HG03095 (cell line): ENCODE measurements around the gene MRPS30.
"Not testable (repeated sequence)": the region's sequence is repeated elsewhere in the genome, so short reads cannot be mapped to it uniquely, and the experiment has no call there.

Source experiments
- ATAC-seq: cut with Tn5 transposase; IDR thresholded peaks from one replicate; pipeline ENCODE4 v1.9.1; 2021; ENCODE audit warnings: moderate library complexity; ENCODE audit not compliant: unreplicated experiment

Gene MRPS30

GRCh38 chr5:44814761-44815160 lies 6.0 kb downstream of the MRPS30 start:
- ATAC-seq, result no peak

GRCh38 chr5:44821164-44821563 lies 12.4 kb downstream of the MRPS30 start:
- no peak for ATAC-seq

GRCh38 chr5:44824662-44825061 lies 15.9 kb downstream of the MRPS30 start:
- not testable (repeated sequence) for ATAC-seq

GRCh38 chr5:44827681-44828080 lies 18.9 kb downstream of the MRPS30 start:
- no peak for ATAC-seq

GRCh38 chr5:44828719-44829118 lies 20.0 kb downstream of the MRPS30 start:
- ATAC-seq, result no peak

GRCh38 chr5:44830951-44831350 lies 22.2 kb downstream of the MRPS30 start:
- ATAC-seq, result no peak

GRCh38 chr5:44833249-44833648 lies 24.5 kb downstream of the MRPS30 start:
- ATAC-seq, result no peak

GRCh38 chr5:44835693-44836092 lies 26.9 kb downstream of the MRPS30 start:
- no peak for ATAC-seq

- no peak for ATAC-seq
Measured at GRCh38 chr5:44839018-44839681, 30.4 kb downstream of the MRPS30 start.

- no peak for ATAC-seq
Measured at GRCh38 chr5:44842496-44843282, 33.9 kb downstream of the MRPS30 start.

- no peak for ATAC-seq
Measured at GRCh38 chr5:44844744-44845143, 36.0 kb downstream of the MRPS30 start.

GRCh38 chr5:44845777-44846176 lies 37.0 kb downstream of the MRPS30 start:
- ATAC-seq, result no peak

GRCh38 chr5:44847206-44847852 lies 38.6 kb downstream of the MRPS30 start:
- no peak for ATAC-seq

GRCh38 chr5:44860267-44860666 lies 51.5 kb downstream of the MRPS30 start:
- no peak for ATAC-seq

GRCh38 chr5:44862808-44863207 lies 54.1 kb downstream of the MRPS30 start:
- no peak for ATAC-seq
